ENCODE measurements around the gene CCDC24.

CCDC24 gene

DNA sequence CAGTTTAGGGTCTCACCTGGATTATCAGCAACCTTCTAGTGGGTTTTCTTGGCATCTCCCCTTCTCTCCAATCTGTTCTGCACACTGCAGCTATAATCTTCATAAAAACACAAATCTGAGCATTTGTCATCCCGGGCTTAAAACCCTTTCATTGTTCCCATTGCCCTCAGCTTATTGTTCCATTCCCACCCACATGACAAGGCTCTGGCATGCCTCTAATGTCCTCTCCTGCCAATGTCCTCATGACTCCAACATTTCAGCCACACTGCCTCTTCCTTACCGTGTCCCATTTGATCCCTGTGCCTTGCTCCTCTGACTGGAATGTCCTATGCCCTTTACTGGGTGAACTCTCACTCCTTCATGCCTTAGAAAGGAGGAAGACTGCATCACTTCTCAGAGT, 29.1 kb upstream of the CCDC24 start:
- DNase-seq (ENCODE audit: low read depth, low spot score) = no peak
- no peak overlapping the region for H3K27ac ChIP-seq

DNA sequence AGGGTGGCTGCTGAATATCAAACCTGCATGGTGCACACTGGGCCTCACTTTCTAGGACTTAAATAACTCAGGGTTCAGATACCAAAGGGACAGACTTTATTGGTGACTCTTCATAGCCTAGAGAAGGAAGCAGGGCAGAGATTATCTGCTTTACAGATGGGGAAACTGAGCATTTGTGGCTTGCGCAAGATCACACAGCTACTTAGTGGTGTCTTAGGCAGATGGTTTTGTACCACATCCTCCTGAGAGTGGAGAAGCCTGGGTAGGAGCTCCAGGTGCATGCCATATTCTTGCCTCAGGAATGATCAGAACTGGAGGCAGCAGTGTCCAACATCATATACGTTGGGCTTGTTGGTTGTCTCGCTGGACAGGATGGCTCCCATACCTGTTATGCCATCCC, 28.4 kb upstream of the CCDC24 start:
- no peak for DNase-seq (ENCODE audit: low read depth, low spot score)

DNA sequence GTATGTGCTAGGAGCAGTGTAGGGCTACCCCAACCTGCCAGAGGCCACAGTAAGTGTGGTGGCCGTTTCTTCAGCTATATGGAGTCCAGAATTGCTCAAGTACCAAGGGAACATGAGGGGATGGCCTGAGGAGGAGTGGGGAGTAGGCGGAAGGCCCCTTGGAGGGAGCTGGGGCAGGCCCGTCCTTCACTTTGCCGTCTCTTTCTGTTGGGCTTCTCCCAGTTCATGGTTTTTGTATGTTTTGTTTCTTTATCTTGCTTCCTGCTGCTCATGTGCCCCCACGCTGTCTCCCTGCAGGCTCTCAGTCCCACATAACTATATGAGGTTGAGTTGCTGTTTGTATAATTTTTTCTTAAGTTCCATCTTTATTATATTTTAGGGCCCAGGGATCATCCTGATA, 27.5 kb upstream of the CCDC24 start:
- H3K27ac ChIP-seq = no peak overlapping the region
- no peak for DNase-seq (ENCODE audit: low read depth, low spot score)

More for the DNA sequence above, 28.4 kb upstream of the CCDC24 start:
- H3K27ac ChIP-seq = no peak overlapping the region

DNA sequence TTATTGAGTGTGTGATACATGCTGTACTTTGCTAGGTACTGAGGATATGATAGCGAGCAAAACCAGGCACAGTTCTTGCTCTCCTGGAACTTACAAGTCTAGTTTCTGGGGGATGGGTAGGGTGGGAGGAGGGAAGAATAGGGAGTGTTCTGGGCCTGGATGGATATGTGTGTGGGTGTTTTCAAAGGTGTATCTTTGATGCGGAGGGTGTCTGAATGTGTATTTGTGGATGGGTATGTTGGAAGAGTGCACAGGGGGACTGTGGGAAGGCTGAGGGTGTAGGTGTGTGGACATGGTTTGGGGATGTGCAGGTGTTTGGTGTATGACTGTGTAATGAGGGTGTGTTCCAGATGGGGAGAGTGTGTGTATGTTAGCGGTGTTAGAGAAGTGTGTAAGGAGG, 26.1 kb upstream of the CCDC24 start:
- no peak for DNase-seq (ENCODE audit: low read depth, low spot score)
- no peak overlapping the region for H3K27ac ChIP-seq

DNA sequence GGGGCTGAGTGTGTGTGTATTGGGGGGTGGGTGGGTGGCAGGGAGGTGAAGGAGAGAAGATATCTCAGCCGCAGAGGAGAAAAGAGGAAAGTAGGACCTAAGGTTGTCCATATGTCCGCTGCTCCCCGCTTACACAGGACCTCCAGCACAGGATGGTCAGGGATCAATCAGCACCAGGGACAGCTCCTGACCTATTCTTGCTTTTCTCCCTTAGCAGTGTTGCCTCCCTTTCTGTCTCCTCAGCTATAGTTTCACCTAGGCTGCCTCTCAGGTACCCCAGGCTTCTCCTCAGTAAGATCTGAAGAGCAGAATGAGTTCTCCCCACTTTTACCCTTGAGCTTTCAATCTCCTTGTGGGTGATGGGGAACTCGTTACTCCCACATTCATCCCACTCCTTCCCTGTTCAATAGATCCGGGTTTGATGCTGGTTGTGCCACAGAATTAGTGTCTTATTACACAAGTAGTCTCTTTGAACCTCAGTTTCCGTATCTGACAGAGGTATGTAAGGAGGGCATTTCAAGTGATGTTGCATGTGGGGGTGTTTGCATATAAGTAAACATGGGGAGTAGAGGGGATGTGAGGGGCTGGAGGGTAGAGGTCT, 23.0 kb upstream of the CCDC24 start:
- no peak for DNase-seq (ENCODE audit: low read depth, low spot score)
- H3K27ac ChIP-seq = no peak overlapping the region

DNA sequence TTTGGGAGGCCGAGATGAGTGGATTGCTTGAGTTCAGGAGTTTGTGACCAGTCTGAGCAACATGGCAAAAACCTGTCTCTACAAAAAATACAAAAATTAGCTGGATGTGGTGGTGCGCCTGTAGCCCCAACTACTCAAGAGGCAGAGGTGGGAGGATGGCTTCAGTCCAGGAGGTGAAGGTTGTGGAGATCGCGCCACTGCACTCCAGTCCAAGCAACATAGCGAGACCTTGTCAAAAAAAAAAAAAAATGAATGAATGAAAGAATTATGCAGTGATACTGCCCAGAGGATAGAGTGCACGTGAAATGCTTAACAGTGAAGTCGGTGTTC, 22.0 kb upstream of the CCDC24 start:
- no peak overlapping the region for H3K27ac ChIP-seq
- no peak for DNase-seq (ENCODE audit: low read depth, low spot score)

DNA sequence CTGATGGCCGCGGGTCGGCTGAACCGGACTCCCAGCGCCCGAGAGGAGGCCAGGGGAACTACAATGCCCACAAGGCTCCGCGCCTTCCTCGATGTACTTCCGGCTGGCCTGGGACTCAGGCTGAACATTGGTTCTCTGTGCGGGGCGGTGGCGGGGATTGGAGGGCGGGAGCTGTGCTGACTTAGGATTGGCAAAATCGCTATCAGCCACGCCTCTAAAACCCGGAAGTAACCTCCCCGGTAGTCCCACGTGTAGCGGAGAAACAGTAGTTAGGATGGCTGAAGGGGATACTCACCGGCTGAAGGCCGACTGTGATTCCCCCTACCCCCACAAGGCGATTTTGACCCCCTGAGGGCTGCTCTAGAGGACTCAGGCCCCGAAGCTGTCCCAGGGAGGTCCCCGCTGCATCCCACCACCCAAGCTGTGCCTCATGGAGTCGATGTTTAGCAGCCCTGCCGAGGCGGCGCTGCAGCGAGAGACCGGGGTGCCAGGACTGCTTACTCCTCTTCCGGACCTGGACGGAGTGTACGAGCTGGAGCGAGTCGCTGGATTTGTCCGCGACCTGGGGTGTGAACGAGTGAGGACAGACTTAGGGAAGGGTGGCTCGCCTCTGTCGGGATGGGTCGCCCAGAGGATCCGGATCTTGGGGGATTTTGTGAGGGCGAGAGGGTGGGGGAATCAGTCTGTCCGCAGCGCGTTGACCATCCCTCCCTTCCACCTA, 21.5 kb upstream of the CCDC24 start, which contains the start of gene DPH2:
Gene DPH2, plus strand, starts transcription at position 265 of the 721 bp plus-strand sequence. Its CDS starts 166 bp downstream, at position 431.
- DNase-seq (ENCODE audit: low read depth, low spot score) = peak; percentile 87
- no peak within 1 kb of the TSS for H3K27ac ChIP-seq

DNA sequence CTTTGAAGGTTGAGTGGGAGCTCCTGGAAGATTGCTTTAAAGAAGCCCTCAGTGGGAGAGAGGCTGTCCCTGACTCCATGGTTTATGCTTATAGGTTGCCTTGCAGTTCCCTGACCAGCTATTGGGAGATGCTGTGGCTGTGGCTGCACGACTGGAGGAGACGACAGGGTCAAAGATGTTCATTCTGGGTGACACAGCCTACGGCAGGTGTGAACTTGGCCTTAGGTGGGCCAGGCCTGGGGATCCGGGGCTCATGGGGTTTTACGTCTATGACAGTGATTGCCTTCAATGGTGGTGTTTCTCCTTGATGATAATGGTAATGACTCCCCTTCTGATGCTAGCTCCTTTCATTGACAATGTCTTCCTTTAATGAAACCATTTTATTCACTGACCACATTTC, 20.9 kb upstream of the CCDC24 start:
- no peak overlapping the region for H3K27ac ChIP-seq
- DNase-seq (ENCODE audit: low read depth, low spot score) = no peak

DNA sequence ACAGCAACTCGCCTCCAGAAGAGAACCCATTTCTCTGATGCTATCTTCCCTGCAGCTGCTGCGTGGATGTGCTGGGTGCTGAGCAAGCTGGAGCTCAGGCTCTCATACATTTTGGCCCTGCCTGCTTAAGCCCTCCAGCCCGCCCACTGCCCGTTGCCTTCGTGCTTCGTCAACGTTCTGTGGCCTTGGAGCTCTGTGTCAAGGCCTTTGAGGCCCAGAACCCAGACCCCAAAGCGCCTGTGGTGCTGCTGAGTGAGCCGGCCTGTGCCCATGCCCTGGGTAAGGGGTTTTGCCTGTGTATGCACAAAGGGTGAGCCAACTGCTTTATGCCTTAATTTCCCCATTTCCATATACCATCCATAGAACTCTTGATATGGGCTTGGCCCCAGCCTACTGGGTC, 20.5 kb upstream of the CCDC24 start:
- no peak for DNase-seq (ENCODE audit: low read depth, low spot score)
- H3K27ac ChIP-seq = no peak overlapping the region

DNA sequence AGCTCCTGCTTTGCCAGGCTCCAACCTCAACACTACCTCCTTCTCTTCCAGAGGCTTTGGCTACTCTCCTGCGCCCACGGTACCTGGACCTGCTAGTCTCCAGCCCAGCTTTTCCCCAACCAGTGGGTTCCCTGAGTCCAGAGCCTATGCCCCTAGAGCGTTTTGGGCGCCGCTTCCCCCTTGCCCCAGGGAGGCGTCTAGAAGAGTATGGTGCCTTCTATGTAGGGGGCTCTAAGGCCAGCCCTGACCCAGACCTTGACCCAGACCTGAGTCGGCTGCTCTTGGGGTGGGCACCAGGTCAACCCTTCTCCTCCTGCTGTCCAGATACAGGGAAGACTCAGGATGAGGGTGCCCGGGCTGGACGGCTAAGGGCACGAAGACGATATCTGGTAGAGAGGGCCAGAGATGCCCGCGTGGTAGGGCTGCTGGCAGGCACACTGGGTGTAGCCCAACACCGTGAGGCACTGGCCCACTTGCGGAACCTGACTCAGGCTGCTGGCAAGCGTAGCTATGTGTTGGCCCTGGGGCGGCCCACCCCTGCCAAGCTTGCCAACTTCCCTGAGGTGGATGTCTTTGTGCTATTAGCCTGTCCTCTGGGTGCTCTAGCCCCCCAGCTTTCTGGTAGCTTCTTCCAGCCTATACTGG, 19.9 kb upstream of the CCDC24 start:
- DNase-seq (ENCODE audit: low read depth, low spot score) = no peak
- H3K27ac ChIP-seq = no peak overlapping the region

DNA sequence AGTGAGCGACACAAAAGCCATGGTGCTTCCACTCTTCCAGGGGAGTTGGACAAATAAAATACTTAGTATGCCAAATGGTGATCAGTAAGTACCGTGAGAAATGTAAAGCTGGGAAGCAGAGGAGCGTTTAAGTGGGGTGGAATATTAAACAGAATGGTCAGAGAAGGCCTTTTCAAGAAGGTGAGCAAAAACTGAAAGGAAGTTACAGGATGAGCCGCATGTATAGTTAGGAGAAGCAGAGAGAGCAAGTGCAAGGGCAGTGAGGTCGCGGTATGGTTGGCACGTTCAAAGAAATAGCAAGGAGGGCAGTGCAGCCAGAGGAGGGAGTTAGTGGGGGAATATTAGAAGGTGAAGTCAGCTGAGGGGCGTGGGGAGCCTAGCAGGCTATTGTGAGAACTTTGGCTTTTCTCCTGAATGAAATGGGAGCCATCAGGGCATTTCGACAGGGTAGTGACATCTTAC, 17.4 kb upstream of the CCDC24 start:
- DNase-seq (ENCODE audit: low read depth, low spot score) = no peak
- H3K27ac ChIP-seq = peak overlapping the region; percentile 66

DNA sequence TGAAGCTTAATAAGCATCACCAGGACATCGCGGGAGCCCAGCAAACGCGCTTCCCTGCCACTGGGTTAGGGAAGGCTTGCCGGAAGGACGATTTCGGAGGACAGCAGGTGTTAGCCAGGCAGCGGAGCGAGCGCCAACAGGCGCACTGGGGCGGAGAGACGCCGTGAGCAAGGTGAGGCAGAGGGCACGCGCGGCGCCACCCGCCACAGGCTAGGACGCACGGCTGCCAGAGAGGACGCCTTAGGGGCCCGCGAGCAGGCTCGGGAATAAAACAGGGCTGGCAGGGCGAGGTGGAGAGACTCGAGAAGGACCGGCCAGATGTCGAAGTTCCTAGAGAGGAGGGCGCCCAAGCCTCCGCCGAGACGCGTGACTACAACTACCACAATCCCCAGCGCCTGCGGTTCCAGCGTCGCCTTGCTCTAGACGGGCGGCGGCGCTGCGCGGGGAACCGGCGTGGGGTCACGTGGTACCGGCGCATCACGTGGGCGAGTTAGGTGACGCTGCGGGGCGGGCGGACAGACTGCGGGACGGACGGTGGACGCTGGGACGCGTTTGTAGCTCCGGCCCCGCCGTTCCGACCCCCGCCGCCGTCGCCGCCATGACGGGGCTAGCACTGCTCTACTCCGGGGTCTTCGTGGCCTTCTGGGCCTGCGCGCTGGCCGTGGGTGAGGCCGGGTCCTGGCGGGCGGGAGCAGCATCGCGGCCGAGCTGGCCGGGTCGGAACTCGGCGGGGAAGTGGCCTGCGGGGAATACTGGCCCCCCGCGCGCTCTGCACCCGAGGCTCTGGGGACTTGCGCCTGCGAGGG, 16.8 kb upstream of the CCDC24 start, which contains the start of gene ATP6V0B:
Gene ATP6V0B, plus strand, starts transcription at position 518 of the 806 bp plus-strand sequence. Its CDS starts 81 bp downstream, at position 599.
- peak; percentile 62 for DNase-seq (ENCODE audit: low read depth, low spot score)
- peak within 1 kb of the TSS; percentile 66 for H3K27ac ChIP-seq

DNA sequence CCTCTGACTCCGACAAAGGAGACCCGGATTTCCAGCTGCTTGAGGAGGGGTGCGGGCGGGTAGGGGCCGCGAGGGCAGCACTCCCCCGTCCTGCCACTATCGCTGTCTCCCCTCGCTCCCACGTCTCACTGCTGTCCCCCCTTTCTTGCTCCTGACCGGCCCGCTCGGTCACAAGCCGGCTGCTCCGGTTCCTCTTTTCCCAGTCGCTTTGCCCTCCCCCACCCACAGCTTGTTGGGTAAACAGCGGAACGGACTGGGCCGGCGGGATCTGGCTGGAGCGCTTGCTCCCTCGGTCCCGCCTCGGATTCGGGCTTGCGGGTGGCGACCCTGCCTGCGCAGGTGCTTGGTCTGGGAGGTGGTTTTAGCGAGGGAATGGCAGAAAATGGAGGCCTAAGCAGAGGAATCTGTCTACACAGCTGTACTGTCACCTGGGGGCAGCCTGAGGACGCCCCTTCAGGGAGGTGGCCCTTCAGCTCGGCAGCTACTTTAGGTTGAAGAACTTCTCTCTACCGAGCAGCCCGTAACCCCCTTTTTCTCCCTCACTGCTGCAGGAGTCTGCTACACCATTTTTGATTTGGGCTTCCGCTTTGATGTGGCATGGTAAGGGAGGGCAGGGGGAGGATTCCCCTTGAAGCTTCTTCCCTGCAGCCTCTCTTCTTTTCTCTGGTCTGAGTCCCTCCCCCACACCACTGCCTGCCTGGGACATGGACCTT, 16.0 kb upstream of the CCDC24 start:
- H3K27ac ChIP-seq = peak overlapping the region; percentile 66
- DNase-seq (ENCODE audit: low read depth, low spot score) = no peak

DNA sequence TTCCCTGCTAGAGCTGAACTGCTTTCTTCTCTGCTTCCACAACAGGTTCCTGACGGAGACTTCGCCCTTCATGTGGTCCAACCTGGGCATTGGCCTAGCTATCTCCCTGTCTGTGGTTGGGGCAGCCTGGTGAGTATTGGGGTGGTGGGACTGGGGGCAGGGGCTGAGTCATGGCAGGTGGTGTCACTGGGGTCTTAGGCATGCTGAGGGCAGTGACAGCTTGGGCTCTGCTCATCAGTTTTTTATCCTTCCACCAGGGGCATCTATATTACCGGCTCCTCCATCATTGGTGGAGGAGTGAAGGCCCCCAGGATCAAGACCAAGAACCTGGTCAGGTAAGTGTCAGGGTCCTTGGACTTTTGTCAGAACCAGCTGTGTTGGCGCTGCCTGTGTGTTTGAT, 15.4 kb upstream of the CCDC24 start:
- H3K27ac ChIP-seq = no peak overlapping the region
- no peak for DNase-seq (ENCODE audit: low read depth, low spot score)

DNA sequence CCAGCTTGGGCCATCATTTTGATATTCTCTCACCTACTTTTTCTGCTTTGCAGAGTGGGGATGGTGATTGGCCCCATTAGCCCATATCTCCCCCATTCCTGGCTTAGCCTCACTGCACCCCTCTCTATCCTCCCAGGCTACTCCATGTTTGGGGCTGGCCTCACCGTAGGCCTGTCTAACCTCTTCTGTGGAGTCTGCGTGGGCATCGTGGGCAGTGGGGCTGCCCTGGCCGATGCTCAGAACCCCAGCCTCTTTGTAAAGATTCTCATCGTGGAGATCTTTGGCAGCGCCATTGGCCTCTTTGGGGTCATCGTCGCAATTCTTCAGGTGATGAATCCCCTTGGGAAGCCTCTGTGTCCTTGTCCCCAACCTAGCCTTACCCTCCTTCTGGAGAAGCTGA, 14.5 kb upstream of the CCDC24 start:
- DNase-seq (ENCODE audit: low read depth, low spot score) = no peak
- no peak overlapping the region for H3K27ac ChIP-seq

DNA sequence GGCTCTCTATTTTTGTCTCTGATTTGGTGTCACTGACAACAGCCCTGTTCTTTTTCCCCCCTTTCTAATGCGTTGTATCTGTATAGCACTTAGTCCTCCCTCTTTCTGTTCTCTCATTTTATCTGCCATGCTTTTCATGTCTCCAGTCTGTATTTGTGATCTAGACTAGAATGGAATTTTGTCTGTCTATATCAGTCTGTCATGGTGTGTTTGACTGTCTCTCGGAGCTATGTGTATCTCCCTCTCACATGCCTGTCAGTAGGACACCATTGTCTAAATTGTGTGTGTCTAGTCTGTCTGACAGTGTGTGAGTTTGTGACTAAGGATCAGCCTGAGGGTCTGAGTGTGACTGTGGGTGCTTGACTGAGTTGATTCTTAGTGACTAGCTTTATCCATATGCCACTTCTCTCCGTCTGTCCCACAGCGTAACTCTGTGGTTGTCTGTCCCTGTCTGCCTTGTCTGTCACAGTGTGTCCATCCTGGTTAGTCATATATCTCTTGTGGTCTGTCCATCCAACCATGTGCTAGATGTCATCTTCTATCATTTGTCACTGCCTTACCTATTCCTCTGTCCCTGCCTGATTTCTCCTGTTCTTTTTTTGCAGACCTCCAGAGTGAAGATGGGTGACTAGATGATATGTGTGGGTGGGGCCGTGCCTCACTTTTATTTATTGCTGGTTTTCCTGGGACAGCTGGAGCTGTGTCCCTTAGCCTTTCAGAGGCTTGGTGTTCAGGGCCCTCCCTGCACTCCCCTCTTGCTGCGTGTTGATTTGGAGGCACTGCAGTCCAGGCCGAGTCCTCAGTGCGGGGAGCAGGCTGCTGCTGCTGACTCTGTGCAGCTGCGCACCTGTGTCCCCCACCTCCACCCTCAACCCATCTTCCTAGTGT, 13.8 kb upstream of the CCDC24 start:
- no peak overlapping the region for H3K27ac ChIP-seq
- DNase-seq (ENCODE audit: low read depth, low spot score) = no peak

DNA sequence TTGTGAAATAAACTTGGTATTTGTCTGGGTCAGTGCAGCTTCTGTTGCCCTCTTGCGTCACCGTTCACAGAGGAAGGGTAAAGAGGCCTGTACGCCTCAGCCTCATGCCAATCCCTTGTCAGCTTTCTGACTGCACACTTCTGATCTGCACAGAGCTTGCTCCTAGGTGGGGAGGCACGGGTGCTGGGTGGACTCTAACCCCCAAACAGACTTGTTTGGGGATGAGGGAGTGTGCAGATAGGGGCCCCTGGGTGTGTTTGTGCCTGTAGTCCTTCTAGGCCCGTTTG, 13.2 kb upstream of the CCDC24 start:
- DNase-seq (ENCODE audit: low read depth, low spot score) = no peak
- H3K27ac ChIP-seq = peak overlapping the region; percentile 84

DNA sequence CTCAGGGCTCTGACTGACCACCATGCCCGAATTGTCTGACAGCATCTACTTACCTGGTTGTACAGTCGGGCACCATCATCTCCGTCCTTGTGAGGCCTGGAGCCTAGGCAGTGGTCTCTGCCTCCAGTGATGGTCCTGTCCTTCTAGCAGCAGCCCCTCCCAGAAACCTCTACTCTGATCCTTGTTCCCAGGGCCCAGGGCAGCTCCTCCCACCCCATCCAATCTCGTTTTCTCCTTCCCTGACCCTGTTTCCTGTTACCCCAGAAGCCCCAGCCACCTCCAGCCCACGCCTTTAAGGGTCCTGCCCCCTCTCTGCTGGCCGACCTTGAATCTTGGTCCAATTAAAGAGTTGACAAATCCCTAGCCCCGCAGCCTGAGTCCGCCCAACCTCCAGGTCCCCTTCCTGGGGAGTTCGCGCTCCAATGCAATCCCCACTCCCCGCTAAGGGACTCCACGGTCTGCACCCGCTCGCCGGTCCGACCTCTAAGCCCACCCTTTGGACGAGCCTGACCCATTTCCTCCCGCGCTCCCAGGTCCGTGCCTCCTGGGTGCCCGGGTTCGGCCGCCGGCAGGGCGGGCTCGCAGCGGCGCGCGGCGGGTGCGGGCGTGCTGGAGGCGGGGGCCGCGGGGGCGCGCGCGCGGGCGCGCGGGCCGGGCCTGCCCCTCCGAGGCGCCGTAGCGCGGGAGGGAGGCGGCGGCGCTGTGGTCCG, 12.7 kb upstream of the CCDC24 start, which contains the start of gene B4GALT2:
Gene B4GALT2, plus strand, starts transcription at position 660 of the 710 bp plus-strand sequence. CDS start 1,951 bp downstream, outside the sequence.
- peak within 1 kb of the TSS; percentile 84 for H3K27ac ChIP-seq
- DNase-seq (ENCODE audit: low read depth, low spot score) = no peak

DNA sequence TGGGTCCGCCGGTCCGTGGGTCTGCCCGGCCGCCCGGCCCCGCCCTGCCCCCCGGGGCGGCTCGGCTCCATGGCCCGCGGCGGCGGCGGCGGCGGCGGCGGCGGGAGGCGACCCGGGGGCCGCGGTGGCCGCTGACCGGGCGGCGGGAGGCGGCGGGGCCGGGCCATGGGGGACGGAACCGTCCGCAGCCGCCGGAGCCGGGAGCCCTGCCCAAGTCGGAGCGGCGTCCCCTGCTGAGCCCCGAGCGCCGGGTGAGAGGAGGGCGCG, 12.2 kb upstream of the CCDC24 start:
- peak overlapping the region; percentile 84 for H3K27ac ChIP-seq

More for the DNA sequence above, 12.2 kb upstream of the CCDC24 start:
- no peak for DNase-seq (ENCODE audit: low read depth, low spot score)

Measured in epithelial cell of prostate (primary cell).